Rectal smooth muscle tissue (tissue), 1 donor: ENCODE measurements around the gene DTNBP1.

ENCODE experiments used
- H3K27ac ChIP-seq: one replicate; pipeline ENCODE4 v1.7.0; 2013; ENCODE audit warnings: low read depth, low read length, inconsistent platforms
- H3K27me3 ChIP-seq: one replicate; pipeline ENCODE4 v1.7.0; 2013; ENCODE audit warnings: low read length; ENCODE audit not compliant: control insufficient read depth, insufficient read depth
- H3K36me3 ChIP-seq: one replicate; pipeline ENCODE4 v1.7.0; 2013; ENCODE audit warnings: low read length; ENCODE audit not compliant: control insufficient read depth, insufficient read depth
- H3K4me1 ChIP-seq: one replicate; pipeline ENCODE4 v1.7.0; 2013; ENCODE audit warnings: low read length; ENCODE audit not compliant: control insufficient read depth, insufficient read depth
- H3K4me3 ChIP-seq: one replicate; pipeline ENCODE4 v1.7.0; 2013; ENCODE audit warnings: low read length
- H3K9ac ChIP-seq: one replicate; pipeline ENCODE4 v1.7.0; 2013; ENCODE audit warnings: low read length

Gene DTNBP1

DNA sequence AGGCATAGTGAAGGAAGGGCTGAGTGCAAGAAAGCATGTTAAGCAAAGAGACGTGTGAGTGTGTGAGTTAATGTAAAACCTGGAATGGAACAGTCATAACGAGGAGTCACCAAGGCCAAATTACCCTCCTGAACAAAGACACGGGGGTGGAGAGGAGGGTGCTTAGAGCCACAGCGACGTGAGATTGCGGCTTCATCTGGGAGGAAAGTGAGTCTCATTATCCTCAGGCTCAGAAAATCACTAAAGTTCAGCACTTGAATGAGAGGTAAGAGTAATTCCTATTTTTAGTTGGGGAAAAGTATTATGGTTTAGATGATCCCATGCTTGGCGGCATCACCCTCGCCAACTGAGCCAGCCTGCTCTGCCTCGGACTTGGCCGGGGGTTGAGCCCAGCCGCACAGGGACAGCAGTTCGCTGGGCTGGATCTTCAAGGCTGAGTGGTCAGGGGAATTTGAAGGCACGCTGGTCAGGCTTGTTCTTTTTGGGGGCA is 136.6 kb downstream of the DTNBP1 start:
- Histone ChIP-seq H3K9ac (no peak overlapping the region), H3K4me1 (no peaks in the 10 kb centered on the region), H3K4me3 (no peak overlapping the region), H3K27me3 (no peaks in the 10 kb centered on the region), H3K36me3 (peaks cover 21% of the 10 kb centered on the region), H3K27ac (no peak overlapping the region)

DNA sequence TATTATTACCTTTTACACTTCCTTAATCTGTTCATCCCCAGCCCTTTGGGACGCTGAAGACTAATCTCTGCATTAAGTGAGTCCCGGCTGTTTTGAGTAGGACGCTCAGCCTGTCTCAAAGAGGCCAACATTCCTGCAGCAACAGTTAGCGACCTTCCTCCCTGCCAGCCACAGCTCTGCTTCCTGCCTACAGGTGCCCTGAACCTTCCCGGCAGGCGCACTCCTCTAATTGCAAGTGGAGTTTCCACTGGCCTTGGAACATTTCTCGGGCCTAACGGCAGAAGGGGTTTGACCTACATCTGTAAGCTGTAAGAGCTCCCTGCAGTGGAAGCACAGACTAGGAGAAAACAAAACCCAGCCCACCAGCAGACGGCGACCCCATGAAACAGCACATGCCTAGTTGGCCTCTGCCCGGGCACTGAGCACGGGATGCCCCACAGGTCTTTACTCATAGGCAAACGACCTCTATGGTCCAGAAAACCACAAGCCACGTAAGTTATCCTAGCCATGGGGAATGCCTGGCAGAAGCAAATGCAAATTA is 137.9 kb downstream of the DTNBP1 start:
- Histone ChIP-seq H3K4me1 (no peaks in the 10 kb centered on the region), H3K27me3 (no peaks in the 10 kb centered on the region), H3K27ac (no peak overlapping the region), H3K36me3 (peaks cover 20% of the 10 kb centered on the region), H3K4me3 (no peak overlapping the region), H3K9ac (no peak overlapping the region)

DNA sequence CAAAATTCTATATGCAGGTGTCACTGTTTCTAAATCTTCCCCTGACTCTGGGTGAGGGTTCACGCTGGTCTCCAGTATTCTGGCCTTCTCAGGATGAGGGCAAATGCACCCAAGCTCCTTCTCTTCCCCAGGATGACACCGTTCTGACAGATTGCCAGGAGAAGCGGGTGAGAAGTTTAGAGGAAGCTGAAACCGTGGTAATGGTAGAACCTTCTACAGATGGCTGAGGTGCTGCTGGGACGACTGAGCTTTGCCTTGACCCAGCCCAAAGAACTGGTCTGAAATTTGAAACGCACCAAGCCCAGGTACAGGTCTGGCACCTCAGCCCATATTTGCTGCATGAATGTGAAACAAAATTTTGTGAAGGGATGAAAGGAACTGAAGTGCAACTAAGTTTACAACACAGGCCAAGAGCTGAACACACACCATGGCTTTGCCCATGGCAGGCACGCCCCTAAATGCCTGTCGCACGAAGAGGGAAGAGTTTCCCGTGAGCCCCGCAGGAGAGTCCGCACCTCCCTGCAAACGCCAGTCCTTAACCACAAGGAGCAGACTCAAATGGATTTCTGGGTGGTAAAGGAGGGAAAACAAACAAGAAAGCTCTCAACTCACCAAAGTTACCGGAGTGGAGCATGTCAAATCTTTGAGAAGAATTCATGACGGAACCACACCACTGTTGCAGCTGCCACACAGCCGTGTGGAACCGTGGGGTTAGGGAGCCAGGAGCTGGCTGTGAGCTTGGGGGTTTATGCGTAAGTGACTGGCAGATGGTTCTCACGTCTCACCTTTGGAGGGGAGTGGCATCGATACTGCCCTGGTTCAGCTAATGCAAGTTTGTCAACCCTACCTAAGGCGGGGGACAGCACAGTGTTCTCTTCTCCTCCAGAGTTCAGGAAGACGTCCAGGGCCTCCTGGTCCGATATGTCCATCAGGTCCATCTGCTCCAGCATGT is 138.9 kb downstream of the DTNBP1 start:
- H3K4me1 ChIP-seq = no peaks in the 10 kb centered on the region
- H3K36me3 ChIP-seq = peaks cover 23% of the 10 kb centered on the region
- no peak overlapping the region for H3K9ac ChIP-seq
- no peak overlapping the region for H3K27ac ChIP-seq
- no peaks in the 10 kb centered on the region for H3K27me3 ChIP-seq
- no peak overlapping the region for H3K4me3 ChIP-seq

DNA sequence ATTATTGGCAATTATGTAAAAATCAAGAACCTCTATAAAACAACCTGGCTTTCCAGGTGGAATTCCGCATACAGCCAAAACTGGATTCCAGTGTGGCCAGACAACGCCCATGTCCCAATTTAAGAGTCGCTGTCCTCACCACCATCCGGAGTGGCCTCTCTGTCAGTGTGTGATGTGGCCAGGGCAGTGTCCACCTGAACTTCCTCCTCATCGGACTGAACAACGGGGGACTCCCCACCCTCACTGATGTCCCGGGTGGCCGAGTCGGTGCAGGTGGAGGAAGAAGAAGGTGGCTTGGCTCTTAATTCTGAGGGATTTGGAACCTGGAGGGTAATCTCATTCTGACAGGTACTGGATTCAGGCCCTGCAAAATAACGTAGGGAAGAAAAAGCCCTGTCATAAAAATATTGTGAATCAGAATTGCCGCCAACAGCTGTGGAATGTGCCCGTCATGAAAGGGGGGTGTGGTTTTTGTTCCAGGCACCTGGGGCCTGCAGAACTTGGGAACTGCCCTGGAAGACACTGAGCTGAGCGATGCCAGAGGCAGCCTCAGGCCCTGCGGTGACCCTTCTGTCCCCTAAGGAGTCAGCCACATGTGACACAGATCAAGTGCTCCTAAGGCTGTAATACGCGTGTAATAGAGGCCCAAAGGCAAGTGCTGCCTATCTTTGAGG is 139.8 kb downstream of the DTNBP1 start:
- Histone ChIP-seq H3K27ac (no peak overlapping the region), H3K9ac (no peak overlapping the region), H3K27me3 (no peaks in the 10 kb centered on the region), H3K4me1 (no peaks in the 10 kb centered on the region), H3K36me3 (peaks cover 23% of the 10 kb centered on the region), H3K4me3 (no peak overlapping the region)

DNA sequence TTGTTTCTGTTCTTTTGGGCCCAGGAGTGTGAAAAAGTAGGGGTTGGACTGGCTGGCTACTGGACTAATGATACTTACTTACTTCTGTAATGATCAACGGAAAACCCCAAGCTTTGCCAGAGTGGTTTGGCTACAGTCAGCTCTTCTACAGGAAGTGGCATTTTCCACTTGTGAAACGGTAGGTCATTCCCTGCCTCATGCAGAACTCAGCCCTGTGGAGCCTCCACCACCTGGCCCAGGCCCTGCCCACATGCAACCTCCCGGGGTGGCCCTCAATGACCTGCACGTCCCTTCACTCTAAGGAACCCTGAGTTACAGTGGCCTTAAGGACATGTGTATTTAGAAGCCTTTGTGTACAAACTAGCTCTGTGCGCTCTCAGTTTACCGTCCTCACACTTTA is 140.4 kb downstream of the DTNBP1 start:
- Histone ChIP-seq H3K36me3 (peaks cover 23% of the 10 kb centered on the region), H3K4me3 (no peak overlapping the region), H3K27ac (no peak overlapping the region), H3K9ac (no peak overlapping the region), H3K27me3 (no peaks in the 10 kb centered on the region), H3K4me1 (no peaks in the 10 kb centered on the region)

DNA sequence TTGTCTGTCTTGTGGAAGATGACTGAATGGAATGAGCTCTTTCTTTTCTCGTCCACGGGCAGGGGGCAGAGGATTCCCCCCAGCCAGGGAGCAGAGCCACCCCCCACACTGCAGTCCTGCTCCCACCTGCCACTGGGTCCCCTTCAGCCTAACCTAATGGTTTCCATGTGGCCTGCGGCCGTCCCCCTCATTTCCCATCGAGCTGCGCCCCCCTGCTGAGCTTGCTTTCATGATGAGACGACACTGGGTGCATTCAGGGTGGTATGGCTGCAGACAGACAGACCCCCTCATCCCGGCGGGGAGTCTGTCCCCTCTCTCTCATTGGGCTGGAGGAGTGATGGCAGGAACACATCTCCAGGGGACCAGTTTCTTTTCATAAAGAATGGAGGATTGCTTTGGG is 140.8 kb downstream of the DTNBP1 start:
- Histone ChIP-seq H3K27ac (no peak overlapping the region), H3K27me3 (no peaks in the 10 kb centered on the region), H3K9ac (no peak overlapping the region), H3K4me3 (no peak overlapping the region), H3K4me1 (no peaks in the 10 kb centered on the region), H3K36me3 (peaks cover 23% of the 10 kb centered on the region)

DNA sequence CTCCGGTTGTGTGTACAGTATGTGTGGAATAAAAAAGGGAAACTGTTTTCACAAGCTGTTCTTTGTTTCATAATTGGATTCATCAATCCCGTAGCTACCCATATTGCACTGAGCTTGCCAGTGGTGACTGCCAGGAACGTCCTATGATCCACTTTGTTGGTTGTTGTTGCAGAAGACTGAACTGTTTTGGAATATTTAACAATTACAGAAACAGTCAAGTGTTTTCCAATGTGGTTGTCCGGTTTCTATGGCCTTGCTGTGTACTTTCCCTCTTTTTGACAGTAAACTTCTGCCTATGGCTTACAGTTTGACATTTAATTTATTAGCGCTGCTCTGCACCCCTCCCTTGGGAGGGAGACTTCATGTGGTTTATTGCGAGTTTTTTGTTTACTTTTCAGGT is 141.2 kb downstream of the DTNBP1 start:
- Histone ChIP-seq H3K36me3 (peaks cover 23% of the 10 kb centered on the region), H3K27ac (no peak overlapping the region), H3K4me1 (no peaks in the 10 kb centered on the region), H3K4me3 (no peak overlapping the region), H3K9ac (no peak overlapping the region), H3K27me3 (no peaks in the 10 kb centered on the region)

DNA sequence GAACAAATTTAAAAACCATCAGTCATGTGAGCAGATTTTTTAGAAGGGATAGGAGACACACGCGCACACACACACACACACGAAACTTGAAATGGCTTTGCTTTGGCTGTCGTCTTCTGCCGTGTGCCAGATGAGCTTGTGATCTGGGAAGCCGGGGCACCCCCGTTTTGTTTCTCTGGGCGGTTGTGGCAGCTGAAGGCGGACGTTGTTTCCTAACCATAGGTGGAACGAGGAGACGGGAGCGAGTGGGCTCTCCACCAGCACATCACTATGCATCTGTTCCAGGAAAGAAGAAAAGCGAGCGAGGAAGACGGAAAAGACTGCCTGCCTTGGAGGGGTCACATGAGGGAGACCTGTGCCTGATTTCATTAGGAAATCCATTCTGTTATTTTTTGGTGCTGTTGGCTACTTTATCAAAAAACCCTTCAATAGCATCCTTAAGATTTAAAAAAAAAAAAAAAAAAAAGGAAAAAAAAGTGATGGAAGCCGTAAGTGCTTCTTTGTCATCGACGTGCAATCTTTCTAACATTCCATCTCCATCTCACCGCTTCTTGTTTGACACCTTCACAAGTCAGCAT is 142.1 kb downstream of the DTNBP1 start:
- Histone ChIP-seq H3K4me1 (no peaks in the 10 kb centered on the region), H3K9ac (no peak overlapping the region), H3K4me3 (no peak overlapping the region), H3K27ac (no peak overlapping the region), H3K36me3 (peaks cover 23% of the 10 kb centered on the region), H3K27me3 (no peaks in the 10 kb centered on the region)

DNA sequence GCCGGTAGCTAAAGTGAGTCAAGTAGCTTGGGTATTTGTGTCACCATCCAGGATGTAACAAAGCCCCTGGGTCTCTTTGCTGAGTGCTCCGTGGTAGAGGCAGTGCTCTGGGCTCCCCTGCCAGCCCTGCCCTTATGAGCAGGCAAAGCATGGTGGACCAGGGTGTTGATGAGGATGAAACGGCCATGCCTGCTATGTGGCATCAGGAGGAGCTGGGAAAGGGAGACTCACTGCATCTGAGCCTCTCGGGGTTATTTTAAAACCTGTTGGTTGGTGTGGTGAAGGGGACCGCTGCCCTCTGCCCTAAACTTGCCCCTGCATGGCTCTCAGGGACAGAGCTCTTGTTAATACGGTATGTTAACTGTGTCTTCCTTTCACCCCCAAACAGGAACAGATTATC is 143.1 kb downstream of the DTNBP1 start:
- Histone ChIP-seq H3K36me3 (peaks cover 23% of the 10 kb centered on the region), H3K27ac (no peak overlapping the region), H3K4me1 (no peaks in the 10 kb centered on the region), H3K9ac (no peak overlapping the region), H3K4me3 (no peak overlapping the region), H3K27me3 (no peaks in the 10 kb centered on the region)

DNA sequence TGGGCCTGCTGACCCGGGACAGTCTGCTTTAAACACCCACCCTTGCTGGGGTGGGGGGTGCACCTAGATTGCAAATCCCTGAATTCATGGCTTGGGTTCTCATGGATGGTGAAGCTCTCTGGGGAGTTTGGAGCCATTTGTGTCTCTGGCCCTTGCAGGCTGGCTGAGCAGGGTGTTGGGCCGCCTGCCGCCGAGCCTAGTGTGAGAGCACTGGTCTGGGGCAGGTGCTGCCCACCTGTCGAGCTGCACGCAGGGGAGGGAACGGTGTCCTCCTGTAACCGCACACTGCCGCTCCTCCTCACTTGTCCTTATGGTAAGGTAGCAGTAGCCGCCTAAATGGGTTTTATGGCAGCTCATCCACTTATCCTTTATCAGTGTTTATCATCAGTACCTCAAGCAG is 143.9 kb downstream of the DTNBP1 start:
- Histone ChIP-seq H3K4me1 (no peaks in the 10 kb centered on the region), H3K27me3 (no peaks in the 10 kb centered on the region), H3K36me3 (peaks cover 15% of the 10 kb centered on the region), H3K4me3 (no peak overlapping the region), H3K9ac (no peak overlapping the region), H3K27ac (no peak overlapping the region)

DNA sequence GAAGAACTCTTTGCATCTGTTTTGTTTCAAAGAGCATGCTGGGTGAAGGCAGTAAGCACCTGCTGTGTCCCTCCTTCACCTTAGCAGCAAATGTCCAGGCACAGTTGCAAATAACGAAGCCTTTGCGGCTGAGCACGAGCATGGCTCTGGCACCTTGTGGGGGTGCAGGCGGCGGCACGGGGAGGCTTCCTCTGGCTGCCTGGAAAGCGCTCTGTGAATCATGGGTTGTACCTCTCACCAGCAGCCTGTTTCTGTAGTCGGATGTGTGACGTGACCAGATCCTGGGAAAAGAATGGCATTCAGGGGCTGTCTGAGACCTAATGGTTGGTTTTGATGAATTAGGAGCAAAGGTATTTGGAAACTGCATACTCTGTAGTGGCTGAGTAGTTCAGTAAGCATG is 144.8 kb downstream of the DTNBP1 start:
- Histone ChIP-seq H3K36me3 (peaks cover 9% of the 10 kb centered on the region), H3K27me3 (no peaks in the 10 kb centered on the region), H3K27ac (no peak overlapping the region), H3K9ac (no peak overlapping the region), H3K4me1 (no peaks in the 10 kb centered on the region), H3K4me3 (no peak overlapping the region)

DNA sequence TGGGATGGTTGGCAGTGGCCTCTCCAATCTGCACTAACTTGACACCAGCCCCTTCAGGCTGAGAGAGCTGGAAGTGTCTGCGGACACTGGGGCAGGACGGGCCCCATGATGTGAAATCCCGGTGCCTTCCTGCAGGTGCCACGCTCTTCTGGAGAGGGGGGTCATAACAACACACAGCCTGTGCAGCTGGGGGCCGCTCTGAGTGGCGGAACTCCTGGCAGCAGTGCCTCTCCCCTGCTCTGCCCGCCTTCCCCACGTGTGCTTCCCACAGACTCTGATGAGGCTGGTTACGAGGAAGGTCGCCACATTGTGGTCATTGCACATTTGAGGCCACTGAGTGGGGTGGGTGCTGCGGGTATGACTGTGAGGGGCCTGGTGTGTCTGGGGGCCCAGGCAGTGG is 145.2 kb downstream of the DTNBP1 start:
- no peaks in the 10 kb centered on the region for H3K27me3 ChIP-seq
- H3K36me3 ChIP-seq = peaks cover 4% of the 10 kb centered on the region
- no peak overlapping the region for H3K9ac ChIP-seq
- H3K27ac ChIP-seq = no peak overlapping the region
- H3K4me1 ChIP-seq = no peaks in the 10 kb centered on the region
- no peak overlapping the region for H3K4me3 ChIP-seq
